Thyroid gland (tissue), 4 donors: ENCODE data around the gene MRGPRF.

Experiments
- POLR2A ChIP-seq, 2 donors: fragments of 450-650 bp; IDR thresholded peaks; one replicate each; pipeline ENCODE4 v1.6.1; 2017; ENCODE audit warnings: antibody characterized with exemption in 2 of 2, mild to moderate bottlenecking in 2 of 2, moderate library complexity in 1 of 2
- TF ChIP-seq, protein P1 (sequence below), 6 experiments: fragments of 200-600 bp in 3 of 6; fragments of 450-650 bp in 3 of 6; sonication (generic) in 3 of 6; IDR thresholded peaks; one replicate each; pipeline ENCODE4 v1.5.1; 2016 to 2019; ENCODE audit warnings: antibody characterized with exemption in 6 of 6, mild to moderate bottlenecking in 2 of 6, inconsistent platforms in 1 of 6, moderate library complexity in 1 of 6

DNA sequence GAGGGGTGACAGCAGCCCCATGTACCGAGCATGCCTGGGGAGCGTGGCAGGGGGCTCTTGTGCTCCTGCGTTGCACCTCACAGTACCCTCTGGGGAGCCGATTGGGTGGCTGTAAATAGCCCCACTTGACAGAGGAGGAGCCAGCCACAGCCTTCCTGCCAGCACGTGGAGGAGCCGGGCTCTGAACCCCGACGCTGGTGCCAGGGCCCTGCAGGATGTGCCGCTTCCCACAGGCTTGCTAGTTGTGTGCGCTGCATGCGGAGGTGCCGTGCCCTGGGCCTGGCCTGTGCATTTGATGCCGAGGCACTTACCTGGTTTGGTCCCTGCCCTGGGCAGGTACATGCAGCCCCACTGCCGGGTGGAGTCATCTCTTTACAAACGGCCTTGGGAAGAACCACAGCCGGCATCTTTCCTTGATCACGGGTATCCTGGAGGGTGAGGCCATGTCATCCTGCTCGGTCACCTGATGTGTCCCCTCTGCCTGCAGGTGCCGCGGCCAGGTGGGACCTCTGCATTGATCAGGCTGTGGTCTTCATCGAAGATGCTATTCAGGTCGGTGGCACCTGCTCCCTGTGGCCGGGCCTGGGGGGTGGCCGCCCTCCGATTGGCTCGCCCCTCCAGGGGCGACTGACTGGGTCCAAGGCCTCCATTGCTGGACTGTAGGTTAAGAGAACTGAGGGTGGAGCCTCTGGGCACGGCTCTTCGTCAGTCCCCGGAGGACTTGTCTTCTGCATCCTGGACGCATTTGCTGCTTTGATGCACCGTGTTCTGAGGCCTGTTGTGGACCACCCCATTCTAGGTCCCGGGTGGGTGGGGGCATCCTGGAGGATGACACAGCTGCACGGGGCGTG, 40.7 kb upstream of the MRGPRF start:
- TF ChIP-seq, protein P1, sequence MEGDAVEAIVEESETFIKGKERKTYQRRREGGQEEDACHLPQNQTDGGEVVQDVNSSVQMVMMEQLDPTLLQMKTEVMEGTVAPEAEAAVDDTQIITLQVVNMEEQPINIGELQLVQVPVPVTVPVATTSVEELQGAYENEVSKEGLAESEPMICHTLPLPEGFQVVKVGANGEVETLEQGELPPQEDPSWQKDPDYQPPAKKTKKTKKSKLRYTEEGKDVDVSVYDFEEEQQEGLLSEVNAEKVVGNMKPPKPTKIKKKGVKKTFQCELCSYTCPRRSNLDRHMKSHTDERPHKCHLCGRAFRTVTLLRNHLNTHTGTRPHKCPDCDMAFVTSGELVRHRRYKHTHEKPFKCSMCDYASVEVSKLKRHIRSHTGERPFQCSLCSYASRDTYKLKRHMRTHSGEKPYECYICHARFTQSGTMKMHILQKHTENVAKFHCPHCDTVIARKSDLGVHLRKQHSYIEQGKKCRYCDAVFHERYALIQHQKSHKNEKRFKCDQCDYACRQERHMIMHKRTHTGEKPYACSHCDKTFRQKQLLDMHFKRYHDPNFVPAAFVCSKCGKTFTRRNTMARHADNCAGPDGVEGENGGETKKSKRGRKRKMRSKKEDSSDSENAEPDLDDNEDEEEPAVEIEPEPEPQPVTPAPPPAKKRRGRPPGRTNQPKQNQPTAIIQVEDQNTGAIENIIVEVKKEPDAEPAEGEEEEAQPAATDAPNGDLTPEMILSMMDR (IDR thresholded peaks at IDR 0.05): no peak
- TF ChIP-seq POLR2A (IDR thresholded peaks at IDR 0.05): no peak
